GM18526 (cell line): Measurements from ENCODE around the gene MFGE8.

Source experiments
- POLR2A ChIP-seq: IDR thresholded peaks from 3 replicates; pipeline ENCODE4 v1.6.1; 2011; ENCODE audit not compliant: insufficient read length; ENCODE audit errors: extremely low read depth

MFGE8 gene

DNA sequence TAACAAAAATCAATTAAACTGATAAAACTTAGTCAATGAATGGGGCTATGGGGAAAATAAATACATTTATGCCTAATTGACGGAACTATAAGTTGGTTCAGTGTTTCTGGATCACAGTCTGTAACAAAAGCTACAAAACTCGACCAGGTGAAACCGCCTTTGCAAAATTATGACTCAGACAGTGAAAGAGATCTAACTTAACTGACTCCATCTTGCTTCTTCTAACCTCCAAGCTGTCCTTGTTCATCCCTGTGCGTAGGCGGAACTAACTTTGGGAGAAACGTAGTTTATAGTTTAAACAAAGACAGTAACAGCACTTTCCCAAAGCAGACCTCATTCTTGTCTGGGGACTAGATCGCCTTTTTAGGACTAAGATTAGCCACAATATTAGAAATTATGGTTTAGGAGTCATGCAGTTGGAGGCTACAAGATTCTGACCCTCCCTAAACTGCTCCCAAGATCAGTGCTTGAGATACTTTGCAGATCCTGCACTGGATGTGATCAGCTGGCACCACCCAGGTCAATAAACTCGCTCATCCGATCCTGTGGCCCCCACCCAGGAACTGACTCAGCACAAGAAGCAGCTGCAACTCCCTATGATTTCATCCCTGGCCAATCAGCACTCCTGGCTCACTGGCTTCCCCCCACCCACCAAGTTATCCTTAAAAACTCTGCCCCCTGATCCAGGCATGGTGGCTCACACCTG, 7.2 kb upstream of the MFGE8 start:
- no peak for TF ChIP-seq POLR2A

- TF ChIP-seq POLR2A, result no peak
Observed at GRCh38 chr15:88918738-88919137, 5.6 kb upstream of the MFGE8 start.

- no peak for TF ChIP-seq POLR2A
Observed at GRCh38 chr15:88917760-88918159, 4.6 kb upstream of the MFGE8 start.

- no peak for TF ChIP-seq POLR2A
Observed at GRCh38 chr15:88915354-88915753, 2.2 kb upstream of the MFGE8 start.

- no peak for TF ChIP-seq POLR2A
Observed at GRCh38 chr15:88913850-88914169, 631 bp upstream of the MFGE8 start.

GRCh38 chr15:88912500-88912921, 668 bp downstream of the MFGE8 start:
- no peak for TF ChIP-seq POLR2A

DNA sequence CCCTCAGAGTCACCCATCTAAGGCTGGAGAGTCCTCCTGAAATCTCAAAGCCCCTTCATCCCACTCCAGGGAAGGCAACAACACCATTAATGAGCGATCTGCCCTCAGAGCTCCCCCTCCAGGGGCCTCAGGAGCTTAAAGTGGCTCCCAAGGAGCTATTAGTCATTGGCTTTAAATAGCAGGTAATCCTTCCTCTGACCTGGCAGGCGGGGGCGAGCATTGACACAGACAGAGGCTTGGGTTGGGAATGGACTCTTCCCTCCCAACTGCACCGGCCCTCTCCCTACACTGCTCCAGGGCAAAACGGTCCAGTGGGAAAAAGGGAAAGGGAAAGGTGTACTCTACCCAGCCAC, 1.4 kb downstream of the MFGE8 start:
- no peak for TF ChIP-seq POLR2A

GRCh38 chr15:88909956-88910831, 3.0 kb downstream of the MFGE8 start:
- no peak for TF ChIP-seq POLR2A

- TF ChIP-seq POLR2A, result no peak
Observed at GRCh38 chr15:88908697-88909621, 4.2 kb downstream of the MFGE8 start.

DNA sequence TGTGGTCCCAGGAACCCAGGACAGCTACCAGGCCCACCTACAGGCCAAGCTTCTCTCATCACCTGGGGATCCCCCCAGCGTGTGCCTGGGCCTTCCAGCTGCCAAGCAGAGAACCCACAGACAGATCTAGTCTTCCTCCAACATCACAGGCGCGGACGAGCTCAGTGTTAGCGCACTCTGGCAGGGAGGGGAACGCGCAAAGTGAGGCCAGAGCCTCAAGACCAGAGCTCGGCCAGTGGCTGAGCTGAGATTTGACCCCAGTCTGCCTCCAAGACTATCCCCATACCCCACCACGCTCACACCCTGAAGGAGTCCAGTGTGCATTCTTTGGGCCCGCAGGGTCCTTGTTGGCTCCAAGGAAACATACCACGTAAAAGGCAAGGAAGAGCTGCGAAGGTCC, 5.1 kb downstream of the MFGE8 start:
- no peak for TF ChIP-seq POLR2A

DNA sequence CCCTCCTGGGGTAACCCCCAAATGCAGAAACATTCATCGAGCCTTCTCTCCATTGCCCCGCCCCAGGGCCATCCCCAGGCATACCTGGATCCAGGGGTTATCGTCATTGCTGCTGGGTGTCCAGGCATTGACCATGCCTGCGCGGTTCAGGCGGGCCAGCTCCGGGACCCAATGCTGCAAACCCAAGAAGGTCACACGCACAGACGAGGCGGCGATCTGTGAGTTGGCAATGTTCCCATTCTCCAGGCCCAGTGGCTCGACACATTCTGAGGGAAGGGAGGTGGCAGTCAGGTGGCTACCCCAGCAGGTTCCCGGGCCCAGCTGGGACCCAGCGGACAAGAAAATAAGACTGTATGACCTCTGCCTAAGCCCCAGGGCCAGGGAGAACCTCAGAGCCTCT, 6.1 kb downstream of the MFGE8 start:
- TF ChIP-seq POLR2A, result no peak

DNA sequence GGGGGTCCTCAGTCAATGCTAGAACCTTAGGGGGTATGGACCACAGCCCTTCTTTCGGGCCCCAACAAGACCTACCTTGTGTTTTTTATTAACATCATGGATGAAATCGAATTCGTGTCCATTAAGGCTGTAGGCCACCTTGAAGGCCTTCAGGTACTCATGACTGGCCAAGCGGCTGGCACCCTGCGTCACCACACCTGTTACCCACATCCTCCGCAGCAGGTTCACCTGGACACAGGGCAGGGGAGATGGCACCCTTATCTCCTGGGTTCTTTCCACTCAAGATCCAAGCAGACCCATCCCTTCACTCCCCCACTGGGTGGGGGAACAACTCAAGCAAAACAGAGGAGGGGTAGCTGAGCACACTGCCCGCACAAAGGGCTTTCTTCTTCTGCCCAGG, 6.6 kb downstream of the MFGE8 start:
- no peak for TF ChIP-seq POLR2A

DNA sequence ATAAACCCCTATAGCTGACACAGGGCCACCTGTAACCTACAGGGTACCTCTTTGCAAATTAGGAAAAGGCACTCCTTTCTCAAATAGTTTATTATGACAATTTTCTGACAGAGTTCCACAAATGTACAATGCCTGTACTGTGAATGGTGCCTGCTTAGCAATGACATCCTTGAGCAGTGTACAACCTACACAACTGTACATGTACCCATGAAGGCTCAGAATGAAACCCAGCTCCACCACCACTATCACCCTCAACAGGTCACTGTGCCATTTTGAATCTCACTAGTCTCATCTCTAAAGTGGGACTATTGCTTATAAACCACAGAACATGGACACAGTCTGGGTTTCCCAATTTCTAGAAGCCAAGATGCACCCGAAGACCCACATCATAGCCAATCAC, 7.0 kb downstream of the MFGE8 start:
- TF ChIP-seq POLR2A, result no peak

DNA sequence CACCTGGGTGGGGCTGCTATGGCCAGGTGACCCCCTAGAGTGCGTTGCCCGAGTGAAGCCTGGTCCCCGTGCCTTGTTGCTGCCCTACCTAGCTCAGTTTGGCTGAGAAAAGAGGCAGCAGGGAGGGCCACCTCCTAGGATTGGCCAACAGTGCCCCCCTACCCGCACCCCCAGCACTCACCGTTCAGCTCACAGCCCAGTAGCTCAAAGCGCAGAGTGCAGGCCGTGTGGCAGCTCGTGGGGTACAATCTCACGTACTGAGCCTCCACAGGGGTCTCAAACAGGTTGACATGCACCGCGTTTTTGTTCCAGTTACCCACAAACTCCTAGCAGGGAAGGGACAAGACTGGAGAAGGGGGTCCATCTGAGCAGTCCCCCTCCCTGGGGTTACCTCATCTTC, 7.6 kb downstream of the MFGE8 start:
- no peak for TF ChIP-seq POLR2A

GRCh38 chr15:88904624-88905327, 8.4 kb downstream of the MFGE8 start:
- TF ChIP-seq POLR2A, result no peak

DNA sequence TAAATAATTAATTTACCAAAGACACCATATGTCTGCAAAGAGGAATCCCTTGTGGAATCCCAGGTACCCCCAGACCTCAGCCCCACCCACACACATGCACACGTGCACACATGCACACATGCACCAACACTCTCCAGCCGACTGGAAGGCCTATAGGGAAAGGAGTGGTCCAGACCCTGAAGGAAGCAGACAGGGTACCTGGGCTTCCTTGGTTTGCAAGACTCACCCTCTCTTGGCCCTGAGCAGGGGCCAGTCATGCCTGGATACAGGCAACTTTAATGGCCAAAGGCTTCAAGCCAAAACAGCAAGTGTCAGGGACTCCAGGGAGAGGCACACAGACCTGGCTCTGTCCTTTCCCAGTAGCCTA, 8.9 kb downstream of the MFGE8 start:
- TF ChIP-seq POLR2A, result no peak

DNA sequence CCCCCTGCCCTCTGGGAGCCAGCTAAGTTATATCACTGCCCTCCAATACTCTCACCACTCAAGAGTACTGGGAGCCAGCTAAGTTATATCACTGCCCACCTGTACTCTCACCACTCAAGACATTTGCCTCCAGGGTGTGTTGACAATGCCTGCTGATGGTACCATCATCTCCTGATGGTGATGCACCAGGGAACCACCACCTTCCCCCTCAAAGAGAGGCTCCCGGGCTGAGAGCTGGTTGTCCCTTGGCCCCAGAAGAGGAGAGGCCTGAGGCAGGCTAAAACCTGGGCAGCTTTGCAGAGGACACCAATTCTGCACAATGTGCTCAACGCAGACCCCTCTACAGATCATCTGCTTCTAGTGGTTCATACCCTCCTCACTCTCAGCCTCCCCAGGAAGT, 10.3 kb downstream of the MFGE8 start:
- no peak for TF ChIP-seq POLR2A
